Measurements from ENCODE around the gene RABGEF1.
"Not testable (repeated sequence)": the region's sequence is repeated elsewhere in the genome, so short reads cannot be mapped to it uniquely, and the experiment has no call there.

Gene RABGEF1

DNA sequence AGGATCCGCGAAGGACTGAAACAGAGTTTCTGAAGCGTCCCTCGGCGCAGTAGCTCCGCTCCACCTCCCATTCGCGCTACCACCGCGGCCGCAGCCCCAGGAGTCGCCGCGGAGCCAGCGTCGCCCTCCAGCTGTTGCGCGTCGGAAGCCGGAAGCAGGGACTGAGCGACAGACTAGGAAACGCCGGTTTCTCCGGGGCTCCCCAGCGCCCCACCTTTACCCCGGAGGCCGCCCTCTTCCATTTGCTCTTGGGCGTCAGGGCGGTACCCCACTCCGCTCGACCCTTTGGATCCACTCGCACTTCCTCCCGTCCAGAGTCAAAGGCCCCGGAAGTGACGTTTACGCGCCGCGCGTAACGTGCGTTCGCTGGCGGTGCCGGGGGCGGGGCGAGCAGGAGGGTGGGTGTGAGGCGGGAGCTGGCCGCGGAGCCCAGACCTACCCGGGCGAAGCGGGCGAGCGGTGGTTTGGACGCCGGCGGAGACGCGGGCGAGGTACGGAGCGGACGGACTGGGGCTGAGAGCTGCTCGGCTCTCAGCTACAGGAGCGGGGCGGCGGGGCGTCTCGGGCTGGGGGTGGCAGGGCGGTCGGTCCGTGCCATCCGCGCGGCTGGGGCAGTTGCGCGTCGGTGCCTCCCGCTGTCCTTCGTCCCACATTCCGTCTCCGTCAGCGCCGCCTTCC is at the start of gene RABGEF1:
TSS of gene RABGEF1 (plus strand) at position 432 of the 678 bp plus-strand sequence. CDS start 31,167 bp downstream, outside the sequence.
- peak; percentile 97 to 99 for DNase-seq (ENCODE audit: low read depth in 2 of 2)

DNA sequence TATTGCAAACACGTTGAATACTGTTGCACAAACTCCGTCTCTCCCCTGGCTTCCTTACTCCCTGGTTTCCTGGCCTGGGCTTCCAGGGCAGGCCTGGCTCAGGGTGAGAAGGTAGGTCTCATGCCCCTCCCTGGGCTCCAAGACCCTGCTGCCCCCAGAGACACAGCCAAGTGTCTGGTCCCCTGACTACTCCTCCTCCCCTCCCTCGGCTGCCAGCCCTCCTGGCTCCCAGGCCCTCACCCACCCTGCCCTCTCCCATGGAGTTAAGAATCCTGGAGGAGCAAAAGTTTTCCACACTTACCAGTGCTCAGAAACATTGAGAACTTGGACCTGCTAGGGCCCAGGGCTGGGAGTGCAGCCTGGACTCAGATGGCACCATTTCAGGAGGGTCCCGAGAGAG is 47.2 kb upstream of the RABGEF1 start:
- DNase-seq (ENCODE audit: low read depth in 2 of 2), result no peak

DNA sequence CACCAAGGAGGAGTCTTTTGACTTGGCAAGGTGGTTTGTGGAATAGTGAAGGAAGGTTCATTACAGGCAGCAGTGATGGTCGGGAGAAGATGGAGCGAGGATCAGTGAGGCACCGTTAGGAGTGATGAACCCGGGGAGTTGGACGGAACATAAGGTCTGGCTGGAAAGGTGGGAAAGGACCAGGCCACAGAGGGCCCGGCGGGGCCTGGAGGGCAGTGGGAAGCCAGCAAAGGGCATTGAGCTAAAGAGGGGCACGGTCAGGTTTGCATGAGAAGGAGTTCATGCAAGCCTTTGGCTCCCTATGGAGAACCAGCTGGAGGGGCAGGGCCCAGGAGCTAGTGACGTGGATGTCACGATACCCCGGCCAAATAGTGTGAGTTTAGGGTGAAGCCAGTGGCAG is 46.2 kb upstream of the RABGEF1 start:
- no peak for DNase-seq (ENCODE audit: low read depth in 2 of 2)

DNA sequence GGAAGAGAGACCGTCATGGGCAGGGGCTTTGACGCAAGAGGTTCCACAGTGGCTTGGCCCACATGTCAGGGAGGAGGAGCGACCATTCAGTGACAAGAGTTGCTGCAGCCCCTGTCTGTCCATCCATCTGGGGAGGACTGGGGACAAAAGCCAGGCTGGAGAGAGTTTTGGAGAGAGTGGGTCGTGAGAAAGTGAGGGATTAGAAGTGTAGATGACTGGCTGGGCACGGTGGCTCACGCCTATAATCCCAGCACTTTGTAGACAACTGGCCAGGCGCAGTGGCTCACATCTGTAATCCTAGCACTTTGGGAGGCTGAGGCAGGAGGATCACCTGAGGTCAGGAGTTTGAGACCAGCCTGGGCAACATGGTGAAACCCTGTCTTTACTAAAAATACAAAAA is 45.1 kb upstream of the RABGEF1 start:
- DNase-seq (ENCODE audit: low read depth in 2 of 2), result not testable (repeated sequence)

DNA sequence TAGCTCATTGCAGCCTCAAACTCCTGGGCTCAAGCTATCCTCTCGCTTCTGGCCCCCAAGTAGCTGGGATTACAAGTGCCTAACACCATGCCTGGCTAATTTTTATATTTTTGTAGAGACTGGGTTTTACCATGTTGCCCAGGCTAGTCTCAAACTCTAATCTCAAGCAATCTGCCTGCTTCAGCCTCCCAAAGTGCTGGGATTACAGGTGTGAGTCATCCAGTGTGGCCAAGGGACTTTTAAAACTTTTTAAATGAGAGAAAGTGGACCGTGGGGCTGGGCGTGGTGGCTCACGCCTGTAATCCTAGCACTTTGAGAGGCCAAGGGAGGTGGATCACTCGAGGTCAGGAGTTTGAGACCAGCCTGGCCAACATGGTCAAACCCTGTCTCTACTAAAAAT is 44.4 kb upstream of the RABGEF1 start:
- not testable (repeated sequence) for DNase-seq (ENCODE audit: low read depth in 2 of 2)

DNA sequence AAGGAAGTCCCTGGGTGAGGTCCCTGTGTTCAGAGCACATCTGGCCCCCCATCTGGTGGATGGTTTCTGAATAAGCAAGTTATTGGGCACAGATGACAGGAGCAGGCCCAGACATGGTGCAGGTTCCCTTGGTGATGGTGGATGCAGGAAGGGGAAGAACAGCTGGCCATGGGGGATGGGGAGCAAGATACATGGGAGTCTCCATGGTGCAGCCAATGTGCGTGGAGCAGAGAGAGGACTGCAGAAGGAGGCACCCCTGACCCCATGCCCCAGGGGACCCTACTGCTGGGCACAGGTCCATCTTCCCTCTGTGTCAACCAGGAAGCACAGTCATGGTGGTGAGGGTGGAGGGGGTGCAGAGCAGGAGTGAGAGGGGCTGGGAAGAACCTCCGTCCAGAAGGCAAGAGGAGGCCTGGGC is 43.8 kb upstream of the RABGEF1 start:
- DNase-seq (ENCODE audit: low read depth in 2 of 2), result no peak

DNA sequence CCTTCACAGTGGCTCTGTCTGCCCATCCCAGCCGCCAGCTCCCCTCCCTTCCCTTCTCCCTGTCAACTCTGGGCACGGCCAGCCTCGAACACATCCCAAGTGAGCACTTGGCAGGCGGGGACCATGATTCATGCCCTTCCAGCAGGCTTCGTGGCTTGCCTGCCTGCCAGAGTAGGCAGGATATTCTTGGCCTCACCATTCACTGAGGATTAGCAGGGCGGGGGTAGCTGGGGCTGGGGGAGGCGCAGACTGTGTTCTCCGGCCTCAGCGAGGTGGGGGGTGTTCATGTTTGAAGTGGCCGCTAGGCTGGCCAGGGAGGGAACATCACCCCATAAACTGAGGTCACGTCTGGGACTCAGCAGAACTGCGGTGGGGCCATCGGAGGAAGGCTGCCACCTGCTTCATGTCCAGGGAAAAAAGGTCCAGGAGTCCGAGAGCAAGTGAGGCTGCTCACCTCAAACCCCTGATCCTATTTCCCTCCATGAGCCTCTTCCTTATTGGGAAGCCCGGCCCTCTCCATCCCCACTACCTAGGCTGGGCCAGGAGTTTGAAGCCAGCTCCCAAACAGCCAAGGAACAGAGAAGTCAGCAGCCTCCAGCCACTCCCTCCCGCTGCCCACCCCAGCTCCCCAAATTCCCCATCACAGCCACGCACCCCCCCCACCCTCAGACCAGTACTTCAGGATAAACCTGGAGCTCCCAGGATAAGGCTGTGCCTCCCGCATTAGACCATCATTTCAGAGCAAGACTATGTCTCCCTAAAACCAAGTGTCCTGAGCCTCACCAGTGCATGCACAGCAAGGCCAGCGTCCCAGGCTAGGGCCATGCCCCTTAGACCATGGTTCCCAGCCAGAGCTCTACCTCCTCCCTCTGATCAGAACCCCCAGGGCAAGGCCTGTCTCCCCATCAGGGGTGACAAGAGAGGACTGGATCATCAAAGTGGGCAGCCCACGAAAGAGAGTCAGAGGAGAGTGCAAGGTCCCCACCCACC is 42.8 kb upstream of the RABGEF1 start:
- no peak for DNase-seq (ENCODE audit: low read depth in 2 of 2)

DNA sequence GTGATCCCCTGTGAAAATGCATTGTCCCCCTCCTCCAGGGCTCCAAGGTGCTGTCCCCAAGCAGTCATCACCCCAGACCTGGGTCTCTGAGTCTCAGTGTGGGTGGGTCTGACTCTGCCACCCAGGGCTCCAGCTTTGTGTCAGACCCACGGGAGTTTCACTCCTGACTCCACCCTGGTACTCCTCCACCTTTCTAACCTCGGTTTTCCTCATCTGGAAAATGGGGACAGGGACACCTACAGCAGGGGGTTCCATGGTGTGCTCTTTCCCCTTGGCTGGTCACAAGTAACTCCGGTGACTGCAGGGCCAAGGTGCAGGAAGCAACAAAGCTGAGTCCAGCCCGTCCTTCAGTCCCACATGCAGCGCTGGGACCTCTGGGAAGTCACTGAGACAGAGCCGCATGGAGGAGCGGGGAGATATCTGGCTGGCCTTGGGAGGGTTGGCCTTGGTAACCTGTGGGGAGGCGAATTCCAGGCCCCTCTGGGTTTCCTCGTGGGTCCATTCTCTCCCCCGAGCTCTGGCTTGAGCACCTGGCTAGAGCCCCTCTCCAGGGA is 41.8 kb upstream of the RABGEF1 start:
- no peak for DNase-seq (ENCODE audit: low read depth in 2 of 2)

DNA sequence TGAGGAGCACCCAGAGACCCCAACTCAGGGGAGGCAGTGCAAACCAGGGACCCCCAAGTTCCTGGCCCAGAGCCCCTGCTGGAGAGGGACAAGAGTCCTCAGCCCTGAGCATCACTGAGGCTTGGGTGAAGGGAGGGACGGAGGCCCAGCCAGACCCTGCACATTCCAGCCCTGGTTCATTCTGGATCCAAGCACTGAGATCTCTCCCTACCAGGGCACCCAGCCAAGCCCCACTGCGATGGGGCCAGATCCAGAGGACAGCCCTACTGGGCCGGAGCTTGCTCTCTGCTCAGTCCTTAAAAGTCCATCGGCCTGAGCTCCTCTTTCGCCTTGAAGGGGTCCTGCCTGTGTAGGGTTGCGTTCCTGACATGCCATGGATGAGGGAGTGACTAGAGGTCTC is 40.5 kb upstream of the RABGEF1 start:
- DNase-seq (ENCODE audit: low read depth in 2 of 2), result no peak

DNA sequence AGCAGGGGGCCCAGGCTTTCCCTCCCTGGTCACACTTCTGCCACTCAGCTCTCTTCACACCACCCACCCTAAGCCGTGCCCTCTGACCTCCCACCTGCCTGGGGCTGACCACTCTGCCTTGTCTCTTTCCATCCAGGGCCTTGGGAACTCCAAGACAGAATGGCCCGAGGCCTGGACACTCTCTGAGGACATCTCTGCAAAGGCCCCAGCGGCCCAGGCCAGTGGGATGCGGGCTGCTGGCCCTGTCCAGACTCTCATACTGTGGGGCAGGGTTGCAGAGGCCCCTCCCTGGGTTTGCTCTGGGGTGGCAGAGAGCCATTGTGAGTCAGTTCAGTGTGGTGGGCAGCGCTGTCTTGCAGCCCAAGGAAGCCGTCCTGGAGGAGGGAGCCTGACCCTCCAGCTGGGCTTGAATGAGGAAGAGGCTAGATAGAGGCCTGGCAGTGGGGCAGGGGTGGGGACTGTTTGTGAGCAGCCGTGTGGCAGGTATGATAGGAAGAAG is 39.9 kb upstream of the RABGEF1 start:
- DNase-seq (ENCODE audit: low read depth in 2 of 2), result no peak

DNA sequence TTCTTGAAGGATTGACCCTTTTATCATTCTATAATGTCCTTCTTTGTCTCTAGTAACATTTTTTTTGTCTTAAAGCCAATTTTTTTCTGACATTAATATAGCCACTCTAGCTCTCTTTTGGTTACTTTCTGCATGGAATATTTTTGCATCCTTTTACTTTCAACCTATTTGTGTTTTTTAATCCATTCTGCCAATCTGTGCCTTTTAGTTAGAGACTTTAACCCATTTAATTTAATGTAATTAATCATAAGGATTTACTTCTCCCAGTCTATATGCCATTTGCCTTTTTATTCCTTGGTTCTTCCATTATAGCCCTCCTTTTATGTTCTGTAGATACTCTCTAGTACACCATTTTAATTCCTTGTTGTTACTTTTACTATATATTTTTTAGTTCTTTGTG is 32.7 kb upstream of the RABGEF1 start:
- no peak for DNase-seq (ENCODE audit: low read depth in 2 of 2)

DNA sequence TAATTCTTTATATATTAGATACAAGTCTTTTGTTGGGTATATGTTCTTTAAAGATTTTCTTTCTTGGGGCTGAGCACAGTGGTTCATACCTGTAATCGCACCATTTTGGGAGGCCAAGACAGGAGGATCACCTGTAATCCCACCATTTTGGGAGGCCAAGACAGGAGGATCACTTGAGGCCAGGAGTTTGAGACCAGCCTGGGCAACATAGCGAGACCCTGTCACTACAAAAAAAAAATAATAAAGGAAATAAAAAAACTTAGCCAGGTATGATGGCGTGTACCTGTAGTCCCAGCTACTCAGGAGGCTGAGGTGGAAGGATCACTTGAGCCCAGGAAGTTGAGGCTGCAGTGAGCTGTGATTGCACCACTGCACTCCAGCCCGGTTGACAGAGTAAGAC is 29.8 kb upstream of the RABGEF1 start:
- not testable (repeated sequence) for DNase-seq (ENCODE audit: low read depth in 2 of 2)

DNA sequence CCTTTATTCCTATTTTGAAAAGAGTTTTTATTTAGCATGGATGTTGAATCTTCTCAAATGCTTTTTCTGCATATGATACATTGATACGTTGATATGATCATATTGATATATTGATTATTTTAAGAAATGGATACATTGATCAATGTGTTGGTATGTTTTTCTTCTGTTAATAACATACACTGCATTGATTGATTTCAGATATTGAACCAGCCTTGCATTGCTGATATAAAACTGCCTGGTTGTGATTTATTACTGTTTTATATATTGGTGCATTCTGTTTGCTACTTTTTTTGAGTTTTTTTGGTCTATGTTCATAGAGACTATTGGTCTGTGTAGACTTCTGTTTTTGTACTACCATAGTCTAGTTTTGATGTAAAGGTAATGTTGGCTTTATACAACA is 26.8 kb upstream of the RABGEF1 start:
- DNase-seq (ENCODE audit: low read depth in 2 of 2), result no peak

DNA sequence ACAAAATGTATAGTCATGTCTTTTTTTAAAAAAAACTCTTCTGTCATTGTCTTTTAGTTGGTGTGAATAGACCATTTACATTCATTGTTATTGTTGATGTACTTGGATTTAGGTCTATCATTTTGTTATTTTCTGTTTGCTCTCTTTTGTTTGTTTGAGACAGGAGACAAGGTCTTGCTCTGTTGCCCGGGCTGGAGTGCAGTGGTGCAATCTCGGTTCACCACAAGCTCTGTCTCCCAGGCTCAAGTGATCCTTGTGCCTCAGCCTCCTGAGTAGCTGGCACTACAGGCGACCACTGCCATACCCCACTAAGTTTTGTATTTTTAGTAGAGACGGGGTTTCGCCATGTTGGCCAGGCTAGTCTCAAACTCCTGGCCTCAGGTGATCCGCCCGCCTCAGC is 23.9 kb upstream of the RABGEF1 start:
- not testable (repeated sequence) for DNase-seq (ENCODE audit: low read depth in 2 of 2)

DNA sequence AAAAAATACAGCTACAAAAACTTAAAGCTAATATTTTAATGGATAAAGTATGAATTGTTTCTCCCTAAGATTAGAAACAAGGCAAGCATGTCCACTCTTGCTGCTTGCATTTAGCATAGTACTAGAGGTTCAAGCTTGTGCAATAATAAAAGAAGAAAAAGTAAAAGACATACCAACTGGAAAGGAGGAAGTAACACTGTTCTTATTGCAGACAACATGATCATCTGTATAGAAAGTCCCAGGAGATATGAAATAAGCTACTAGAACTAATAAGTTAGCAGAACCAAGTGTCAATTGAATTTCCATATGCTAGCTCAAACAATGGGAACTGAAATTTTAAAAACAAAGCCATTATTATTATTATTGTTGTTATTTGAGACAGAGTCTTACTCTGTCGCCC is 20.0 kb upstream of the RABGEF1 start:
- DNase-seq (ENCODE audit: low read depth in 2 of 2), result no peak

DNA sequence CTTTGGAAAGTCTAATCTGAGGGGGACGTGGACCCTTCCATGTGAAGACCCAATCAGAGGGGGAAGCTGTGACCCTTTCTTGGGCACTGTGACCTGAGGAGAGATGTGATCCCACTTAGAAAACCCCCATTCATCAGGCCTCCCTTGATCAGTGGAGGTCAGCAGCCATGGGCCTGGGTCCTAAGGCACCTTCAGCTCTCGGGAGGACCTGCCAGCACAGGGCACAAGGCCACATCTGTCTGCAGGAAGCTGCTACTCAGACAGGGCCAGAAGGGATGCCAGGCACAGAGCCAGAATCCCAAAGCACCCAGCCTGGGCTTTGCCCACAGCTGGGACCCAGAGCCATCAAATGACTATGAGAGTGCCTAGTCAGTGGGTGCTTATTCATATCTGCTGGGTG is 14.7 kb upstream of the RABGEF1 start:
- no peak for DNase-seq (ENCODE audit: low read depth in 2 of 2)

DNA sequence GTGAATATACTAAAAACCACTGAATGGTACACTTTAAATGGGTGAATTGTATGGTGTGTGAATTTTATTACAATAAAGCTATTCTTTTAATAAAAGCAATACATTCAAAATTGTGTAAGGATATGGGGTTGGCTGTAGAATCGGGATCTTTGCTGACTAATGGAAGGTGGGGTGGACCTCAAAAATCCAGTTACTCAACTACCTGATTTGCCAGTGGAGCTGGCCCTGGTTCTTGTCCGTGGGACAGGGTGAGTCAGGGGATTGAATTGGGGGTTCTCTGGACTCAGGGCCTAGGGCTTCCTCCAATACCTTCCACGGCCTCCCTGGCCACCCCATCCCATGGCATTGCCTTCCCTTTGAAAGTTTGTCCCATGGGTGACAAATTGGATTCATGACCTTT is 13.5 kb upstream of the RABGEF1 start:
- DNase-seq (ENCODE audit: low read depth in 2 of 2), result no peak

DNA sequence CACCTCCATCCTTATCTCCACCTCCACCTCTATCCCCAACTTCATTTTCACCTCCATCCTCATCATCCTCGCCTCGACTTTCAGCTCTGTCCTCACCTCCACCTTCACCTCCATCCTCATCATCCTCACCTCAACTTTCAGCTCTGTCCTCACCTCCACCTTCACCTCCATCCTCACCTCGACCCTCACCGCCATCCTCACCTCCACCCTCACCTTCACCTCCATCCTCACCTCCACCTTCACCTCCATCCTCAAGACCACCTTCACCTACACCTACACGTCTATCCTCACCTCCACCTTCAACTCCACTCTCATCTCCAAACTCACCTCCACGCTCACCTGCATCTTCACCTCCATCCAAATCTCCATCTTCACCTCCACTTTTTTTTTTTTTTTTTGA is 12.0 kb upstream of the RABGEF1 start:
- no peak for DNase-seq (ENCODE audit: low read depth in 2 of 2)

DNA sequence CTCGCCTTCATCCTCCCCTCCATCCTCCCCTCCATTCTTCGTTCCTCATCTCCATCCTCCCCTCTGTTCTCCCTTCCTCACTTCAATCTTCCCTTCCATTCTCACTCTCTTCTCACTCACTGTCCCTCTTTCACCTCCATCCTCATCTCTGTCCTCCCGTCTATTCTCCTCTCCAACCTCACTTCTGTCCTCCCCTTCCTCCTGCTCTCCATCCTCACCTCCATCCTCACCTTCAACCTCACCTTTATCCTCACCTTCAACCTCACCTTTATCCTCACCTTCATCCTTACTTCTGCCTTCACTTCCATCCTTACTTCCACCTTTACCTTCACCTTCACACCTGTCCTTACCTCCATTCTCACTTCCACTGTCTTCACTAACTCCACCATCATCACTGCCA is 11.3 kb upstream of the RABGEF1 start:
- no peak for DNase-seq (ENCODE audit: low read depth in 2 of 2)

DNA sequence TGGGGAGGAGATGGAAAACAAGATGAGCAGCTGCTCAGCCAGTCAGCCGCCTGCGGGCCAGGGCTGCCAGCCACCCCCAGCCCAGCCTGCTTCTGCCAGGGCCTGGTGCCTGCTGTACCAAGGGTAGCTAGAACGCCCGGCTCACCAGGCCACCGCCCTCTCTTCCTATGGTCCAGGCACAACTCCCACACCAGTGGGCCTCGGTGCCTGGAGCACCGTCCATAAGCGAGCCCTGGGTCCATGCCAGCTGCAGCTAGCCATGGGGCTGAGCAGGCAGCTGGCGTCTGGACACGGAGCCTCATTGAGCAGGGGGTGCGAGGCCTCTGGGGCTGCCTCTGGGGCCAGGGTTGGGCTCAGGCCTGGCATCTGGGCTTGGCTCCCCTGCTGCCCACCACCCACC is 8.5 kb upstream of the RABGEF1 start:
- DNase-seq (ENCODE audit: low read depth in 2 of 2), result no peak

DNA sequence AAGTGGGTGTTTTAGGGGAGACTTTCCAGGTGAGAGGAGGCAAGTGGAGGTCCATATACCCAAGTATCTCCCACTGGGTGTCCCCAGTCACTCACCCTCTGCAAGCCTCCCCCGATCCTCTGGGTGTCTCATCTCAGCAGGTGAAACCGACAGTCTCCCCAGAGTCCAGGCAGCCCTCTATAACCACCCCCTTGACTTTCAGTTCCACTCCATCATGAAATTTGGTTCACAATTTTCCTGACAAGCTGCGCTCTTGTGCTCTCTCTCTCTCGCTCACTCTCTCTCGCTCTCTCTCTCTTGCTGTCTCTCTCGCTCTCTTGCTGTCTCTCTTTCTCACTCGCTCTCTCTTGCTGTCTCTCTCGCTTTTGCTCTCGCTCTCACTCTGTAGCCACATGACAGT is 8.1 kb upstream of the RABGEF1 start:
- DNase-seq (ENCODE audit: low read depth in 2 of 2), result no peak

DNA sequence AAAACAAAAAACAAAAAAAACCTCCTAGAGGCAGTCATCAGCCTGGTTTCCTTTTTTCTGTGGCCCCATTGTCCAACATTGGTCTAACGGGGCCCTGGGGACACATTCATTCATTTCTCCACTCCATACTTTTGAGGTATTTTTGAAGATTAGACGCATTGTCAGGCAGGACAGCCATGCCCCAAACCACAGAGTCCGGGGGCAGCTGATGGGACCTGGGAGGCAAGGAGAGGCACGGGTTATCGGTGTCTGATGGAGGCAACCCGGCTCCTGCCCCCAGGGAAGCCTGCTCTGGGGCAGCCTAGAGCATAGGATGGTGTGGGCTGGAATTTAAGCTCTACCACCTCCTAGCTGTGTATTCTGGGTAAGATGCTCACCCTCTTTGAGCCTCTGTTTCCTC is 6.5 kb upstream of the RABGEF1 start:
- DNase-seq (ENCODE audit: low read depth in 2 of 2), result no peak

DNA sequence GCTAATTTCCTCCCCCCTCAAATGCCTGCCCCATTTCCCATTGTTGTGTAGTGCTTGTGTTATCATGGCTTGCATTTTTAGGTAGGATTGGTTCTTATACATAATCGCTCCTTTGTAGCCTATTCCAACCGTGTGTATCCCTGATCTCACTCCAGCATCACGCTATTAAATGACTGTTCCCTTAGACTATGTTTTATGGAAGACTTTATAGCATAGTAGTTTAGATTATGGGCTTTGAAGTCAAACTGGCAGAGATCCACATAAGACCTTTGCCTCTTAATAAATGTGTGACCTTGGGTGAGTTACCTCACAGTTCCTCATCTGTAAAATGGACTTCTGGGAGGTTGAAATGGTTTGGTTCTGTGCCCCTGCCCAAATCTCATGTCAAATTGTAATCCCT is 5.4 kb upstream of the RABGEF1 start:
- DNase-seq (ENCODE audit: low read depth in 2 of 2), result no peak
